ENCODE results near the gene VEGFA.

GRCh38 chr6:43740961-43741764 lies 28.8 kb upstream of the VEGFA start:
- TF ChIP-seq EZH2phosphoT487 (IDR thresholded peaks at IDR 0.05; ENCODE audit: low read depth, severe bottlenecking, unreplicated experiment) (no peak), CTCF (IDR thresholded peaks at IDR 0.05; ENCODE audit: poor library complexity) (no peak), EZH2 (IDR thresholded peaks at IDR 0.05; ENCODE audit: borderline replicate concordance) (no peak)

Measured in hepatocyte (in vitro differentiated cells).